MCF 10A (cell line): ENCODE results near the gene MAP2K6. TPM values are rescaled to one million over a fixed set of nuclear protein-coding genes. Genes with fewer than 3 reads are reported as not detected.

ENCODE experiments used
- BruUV-seq: library from RNA; stranded (reverse); fragments of 400-500 nt; replicated peaks from 2 replicates; lab custom pipeline; 2021; lab: Mats Ljungman, UMichigan
- CTCF ChIA-PET: fragments of 300-600 bp; sonication (Branson Sonifier 250); formaldehyde crosslinking; extraction: SDS; loops from one replicate; lab custom pipeline; 2021; ENCODE audit warnings: antibody characterized with exemption, inconsistent platforms; lab: Yijun Ruan, JAX
- POLR2A ChIA-PET: fragments of 300-600, 350-650 bp; sonication (Branson Sonifier 250); formaldehyde crosslinking; extraction: SDS; loops from one replicate; lab custom pipeline; 2020; ENCODE audit warnings: antibody characterized with exemption, inconsistent platforms; lab: Yijun Ruan, JAX
- DNase-seq: peaks from one replicate; pipeline ENCODE4 v3.0.0-alpha.2; 2018; ENCODE audit not compliant: unreplicated experiment
- H3K27ac Mint-ChIP-seq: one replicate; pipeline ENCODE4 v1.8.0; 2022; ENCODE audit warnings: mild to moderate bottlenecking, low read depth, mixed read lengths; ENCODE audit not compliant: unreplicated experiment
- H3K27me3 Mint-ChIP-seq: one replicate; pipeline ENCODE4 v1.8.0; 2022; ENCODE audit warnings: mixed read lengths; ENCODE audit not compliant: insufficient read depth, unreplicated experiment
- H3K36me3 Mint-ChIP-seq: one replicate; pipeline ENCODE4 v1.8.0; 2022; ENCODE audit warnings: mild to moderate bottlenecking, moderate library complexity, mixed read lengths; ENCODE audit not compliant: insufficient read depth, unreplicated experiment
- H3K4me1 Mint-ChIP-seq: one replicate; pipeline ENCODE4 v1.8.0; 2022; ENCODE audit warnings: mixed read lengths; ENCODE audit not compliant: insufficient read depth, unreplicated experiment
- H3K4me3 Mint-ChIP-seq: one replicate; pipeline ENCODE4 v1.8.0; 2022; ENCODE audit warnings: mild to moderate bottlenecking, moderate library complexity, mixed read lengths; ENCODE audit not compliant: unreplicated experiment
- H3K9me3 Mint-ChIP-seq: one replicate; pipeline ENCODE4 v1.8.0; 2022; ENCODE audit warnings: mixed read lengths; ENCODE audit not compliant: unreplicated experiment
- intact Hi-C: fragments of 100-400 bp; cut with micrococcal nuclease; formaldehyde crosslinking; loops from 2 replicates; pipeline ENCODE4 v1.14.1; 2022
- total RNA-seq: library from RNA; stranded (reverse); gene quantifications from 2 replicates; pipeline ENCODE4 v1.2.3, GENCODE V29; 2022
- TF ChIP-seq, protein P1 (sequence below): fragments of 200-600 bp; IDR thresholded peaks from one replicate; pipeline ENCODE4 v1.8.0; 2022; ENCODE audit warnings: antibody characterized with exemption, mild to moderate bottlenecking; ENCODE audit not compliant: unreplicated experiment

The MAP2K6 gene
- total RNA-seq, 1 experiment from 2014 or later = 0.28 TPM

DNA sequence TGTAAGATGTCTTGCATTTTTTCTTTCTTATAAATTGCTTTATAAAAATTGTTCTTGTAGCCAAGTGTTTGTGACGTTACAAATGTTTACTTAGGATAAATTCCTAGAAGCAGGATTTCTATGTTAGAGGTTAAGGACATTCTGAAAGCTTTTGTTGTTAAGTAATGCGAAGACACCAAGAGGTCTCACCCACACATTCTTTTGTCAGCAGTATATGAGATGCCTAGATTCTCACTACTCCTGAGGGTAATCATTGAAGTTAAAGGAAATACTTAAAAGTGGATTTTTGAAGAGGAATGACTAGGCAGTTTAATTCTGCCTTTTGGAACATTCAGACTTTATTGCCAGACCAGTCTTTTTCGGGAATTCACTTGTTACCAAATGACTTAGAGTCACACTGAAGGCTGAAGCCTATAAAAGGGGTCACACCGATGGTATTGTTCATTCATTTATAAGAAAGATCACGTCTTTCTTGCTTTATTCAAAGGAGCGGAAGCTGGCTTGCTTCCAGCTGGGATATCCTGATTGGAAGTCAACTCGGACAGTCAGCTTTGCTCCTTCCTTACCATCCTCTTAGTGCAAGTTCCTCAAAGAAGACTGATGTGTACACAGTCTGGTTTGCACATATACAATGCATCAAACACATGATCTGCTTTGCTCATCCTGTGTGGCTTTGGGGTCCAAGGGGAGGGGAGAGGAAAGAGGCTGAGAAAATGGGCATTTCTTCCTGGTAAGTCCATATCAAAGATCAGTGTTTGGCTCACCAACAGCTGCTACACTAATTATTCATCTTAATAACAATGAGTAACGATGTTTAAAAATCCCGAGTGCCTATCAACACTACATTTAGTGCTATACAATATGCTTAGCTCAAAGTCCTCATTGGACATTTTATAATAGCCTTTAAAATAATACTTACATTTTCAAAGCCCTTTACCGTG lies 160.0 kb downstream of the MAP2K6 start:
- no peaks in the 10 kb centered on the region for H3K4me1 Mint-ChIP-seq
- BruUV-seq = no TSS peak
- intact Hi-C loops = no loop called here
- H3K9me3 Mint-ChIP-seq = no peaks in the 10 kb centered on the region
- DNase-seq = peak; percentile 15
- ChIA-PET POLR2A (interaction anchor here (0.7 kb wide), 1 partner anchor 14 kb away, joined by 3 read pairs; no protein-coding TSS in a partner anchor), CTCF (interaction anchor here (0.7 to 1.2 kb wide), 5 partner anchors 20 to 1065 kb away, joined by 3 to 4 read pairs (median 3); no protein-coding TSS in a partner anchor)
- no peaks in the 10 kb centered on the region for H3K27me3 Mint-ChIP-seq
- H3K36me3 Mint-ChIP-seq = no peaks in the 10 kb centered on the region
- H3K4me3 Mint-ChIP-seq = no peak overlapping the region
- no peak overlapping the region for H3K27ac Mint-ChIP-seq
- TF ChIP-seq, protein P1, sequence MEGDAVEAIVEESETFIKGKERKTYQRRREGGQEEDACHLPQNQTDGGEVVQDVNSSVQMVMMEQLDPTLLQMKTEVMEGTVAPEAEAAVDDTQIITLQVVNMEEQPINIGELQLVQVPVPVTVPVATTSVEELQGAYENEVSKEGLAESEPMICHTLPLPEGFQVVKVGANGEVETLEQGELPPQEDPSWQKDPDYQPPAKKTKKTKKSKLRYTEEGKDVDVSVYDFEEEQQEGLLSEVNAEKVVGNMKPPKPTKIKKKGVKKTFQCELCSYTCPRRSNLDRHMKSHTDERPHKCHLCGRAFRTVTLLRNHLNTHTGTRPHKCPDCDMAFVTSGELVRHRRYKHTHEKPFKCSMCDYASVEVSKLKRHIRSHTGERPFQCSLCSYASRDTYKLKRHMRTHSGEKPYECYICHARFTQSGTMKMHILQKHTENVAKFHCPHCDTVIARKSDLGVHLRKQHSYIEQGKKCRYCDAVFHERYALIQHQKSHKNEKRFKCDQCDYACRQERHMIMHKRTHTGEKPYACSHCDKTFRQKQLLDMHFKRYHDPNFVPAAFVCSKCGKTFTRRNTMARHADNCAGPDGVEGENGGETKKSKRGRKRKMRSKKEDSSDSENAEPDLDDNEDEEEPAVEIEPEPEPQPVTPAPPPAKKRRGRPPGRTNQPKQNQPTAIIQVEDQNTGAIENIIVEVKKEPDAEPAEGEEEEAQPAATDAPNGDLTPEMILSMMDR = no peak

DNA sequence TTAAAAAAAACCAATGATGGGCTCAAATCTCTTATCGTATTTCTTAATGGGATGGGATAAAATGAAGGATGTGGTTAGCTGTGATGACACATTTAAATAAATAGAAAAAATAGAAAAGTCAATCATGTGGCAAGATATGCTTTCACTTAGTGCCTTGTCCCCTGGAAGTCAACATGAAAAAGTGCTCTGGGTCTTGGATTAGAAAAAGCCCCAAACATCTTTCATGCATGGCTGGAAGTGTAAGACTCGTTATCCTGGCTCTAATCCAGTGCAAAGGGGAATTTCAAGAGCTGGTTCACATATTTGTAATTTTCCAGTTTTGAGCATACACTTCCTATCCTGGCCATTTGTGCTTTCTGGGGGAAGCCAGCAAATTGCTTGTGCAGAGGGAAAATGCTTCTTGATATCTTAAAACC lies 160.9 kb downstream of the MAP2K6 start:
- Mint-ChIP-seq H3K27ac (no peak overlapping the region), H3K27me3 (no peaks in the 10 kb centered on the region), H3K4me3 (no peak overlapping the region), H3K36me3 (no peaks in the 10 kb centered on the region), H3K4me1 (no peaks in the 10 kb centered on the region), H3K9me3 (no peaks in the 10 kb centered on the region)
- POLR2A ChIA-PET = no interaction called here
- CTCF ChIA-PET = interaction anchor here (1.1 kb wide), 1 partner anchor 32 kb away, joined by 5 read pairs; no protein-coding TSS in a partner anchor
- no TSS peak for BruUV-seq
- TF ChIP-seq, protein P1 = no peak
- DNase-seq = peak; percentile 45
- intact Hi-C loops = no loop called here

DNA sequence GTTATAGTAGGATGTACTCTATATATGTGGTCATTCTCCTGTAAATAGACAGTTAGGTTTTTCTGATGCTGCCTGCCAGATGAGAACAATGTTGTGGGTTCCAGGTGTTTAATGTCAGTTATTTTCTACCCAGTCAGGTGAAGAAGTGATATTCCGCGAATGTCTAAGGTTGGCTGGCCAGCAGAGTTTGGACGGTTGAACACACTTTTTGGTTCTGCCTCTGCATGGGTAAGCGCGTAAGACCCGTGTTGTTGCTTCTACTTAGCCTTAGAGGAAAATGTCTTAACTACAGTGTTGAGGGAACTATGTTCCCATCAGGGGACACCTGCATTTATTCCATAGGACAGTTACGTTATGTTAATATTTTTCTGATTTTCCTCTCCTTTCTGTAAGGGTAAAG lies 162.6 kb downstream of the MAP2K6 start:
- Mint-ChIP-seq H3K9me3 (no peaks in the 10 kb centered on the region), H3K27ac (no peak overlapping the region), H3K4me3 (no peak overlapping the region), H3K4me1 (no peaks in the 10 kb centered on the region), H3K27me3 (no peaks in the 10 kb centered on the region), H3K36me3 (no peaks in the 10 kb centered on the region)
- POLR2A ChIA-PET = no interaction called here
- TF ChIP-seq, protein P1 = no peak
- DNase-seq = no peak
- intact Hi-C loops = no loop called here
- no TSS peak for BruUV-seq
- CTCF ChIA-PET = interaction anchor here (0.8 to 1.0 kb wide), 2 partner anchors 8 to 29 kb away, joined by 4 to 5 read pairs; no protein-coding TSS in a partner anchor

DNA sequence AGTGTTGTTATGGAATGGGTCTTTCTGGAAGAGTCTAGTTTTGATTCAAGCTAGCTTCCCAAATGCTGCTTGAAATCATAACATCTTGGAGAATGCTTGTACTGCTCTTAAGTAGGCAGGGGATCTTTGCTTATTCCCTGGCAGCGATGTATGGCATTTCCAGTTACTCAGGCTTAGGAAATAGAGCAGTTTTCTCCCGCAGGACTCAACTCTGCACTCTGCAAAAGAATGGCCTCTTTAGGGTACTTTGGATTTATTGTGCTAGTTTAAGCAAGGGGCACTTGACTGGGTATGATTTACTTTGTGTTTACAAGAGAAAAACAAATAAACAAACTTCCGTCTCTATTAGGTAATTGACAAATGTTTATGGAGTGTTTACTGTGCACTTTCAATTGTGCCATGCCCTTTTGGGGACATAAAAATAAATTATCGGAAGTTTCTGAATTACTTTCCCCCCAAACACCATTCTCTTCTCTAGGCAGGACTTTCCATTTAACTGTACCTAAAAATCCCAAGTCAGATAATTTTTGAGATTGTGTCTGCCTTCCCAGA lies 164.0 kb downstream of the MAP2K6 start:
- no TSS peak for BruUV-seq
- Mint-ChIP-seq H3K4me3 (no peak overlapping the region), H3K36me3 (no peaks in the 10 kb centered on the region), H3K4me1 (no peaks in the 10 kb centered on the region), H3K27ac (no peak overlapping the region), H3K9me3 (no peaks in the 10 kb centered on the region), H3K27me3 (no peaks in the 10 kb centered on the region)
- CTCF ChIA-PET = interaction anchor here (0.9 to 1.5 kb wide), 3 partner anchors 10 to 28 kb away, joined by 3 to 5 read pairs (median 4); no protein-coding TSS in a partner anchor
- TF ChIP-seq, protein P1 = no peak
- POLR2A ChIA-PET = interaction anchor here (1.5 kb wide), 1 partner anchor 15 kb away, joined by 6 read pairs; no protein-coding TSS in a partner anchor
- intact Hi-C loops = no loop called here
- DNase-seq = no peak
